GM12878 (cell line): ENCODE results near the gene C4BPB. TPM values are rescaled to one million over a fixed set of nuclear protein-coding genes. Genes with fewer than 3 reads are reported as not detected.

Experiments
- CEBPB ChIP-seq, 2 experiments: fragments of 150-350 bp in 1 of 2; IDR thresholded peaks; 2 replicates each; pipeline ENCODE4 v1.6.1; 2012 to 2014; ENCODE audit warnings: low read depth in 2 of 2, low read length in 2 of 2, borderline replicate concordance in 1 of 2, inconsistent platforms in 1 of 2
- DPF2 ChIP-seq: fragments of 450-650 bp; IDR thresholded peaks from 2 replicates; pipeline ENCODE4 v1.6.1; 2017; ENCODE audit warnings: mild to moderate bottlenecking
- EED ChIP-seq: sonication (generic); IDR thresholded peaks from 2 replicates; pipeline ENCODE4 v1.6.1; 2016; ENCODE audit warnings: antibody characterized with exemption, low read depth
- HDGF ChIP-seq: fragments of 450-650 bp; IDR thresholded peaks from 2 replicates; pipeline ENCODE4 v1.6.1; 2016; ENCODE audit warnings: antibody characterized with exemption
- LARP7 ChIP-seq: fragments of 450-650 bp; IDR thresholded peaks from 2 replicates; pipeline ENCODE4 v1.6.1; 2017; ENCODE audit warnings: mild to moderate bottlenecking
- MTA3 ChIP-seq: IDR thresholded peaks from 2 replicates; pipeline ENCODE4 v1.6.1; 2012; ENCODE audit warnings: low read length, inconsistent platforms, borderline replicate concordance
- NR2C2 ChIP-seq: IDR thresholded peaks from 2 replicates; pipeline ENCODE4 v1.6.1; 2011; ENCODE audit warnings: borderline replicate concordance, low read depth; ENCODE audit not compliant: control insufficient read depth, insufficient read length
- SPI1 ChIP-seq: IDR thresholded peaks from 2 replicates; pipeline ENCODE4 v1.6.1; 2011; ENCODE audit warnings: low read depth, mild to moderate bottlenecking, low read length, moderate library complexity, borderline replicate concordance; ENCODE audit not compliant: insufficient read depth
- SREBF2 ChIP-seq: IDR thresholded peaks from 2 replicates; pipeline ENCODE4 v1.6.1; 2012; ENCODE audit warnings: mild to moderate bottlenecking, low read length
- TARDBP ChIP-seq: IDR thresholded peaks from 2 replicates; pipeline ENCODE4 v1.6.1; 2016; ENCODE audit warnings: borderline replicate concordance
- TCF12 ChIP-seq: IDR thresholded peaks from 2 replicates; pipeline ENCODE4 v1.6.1; 2011; ENCODE audit warnings: low read depth, mild to moderate bottlenecking, low read length
- polyA plus RNA-seq, 11 experiments: library from polyadenylated mRNA; depleted of rRNA in 4 of 11; unstranded in 6 of 11; stranded (reverse) in 5 of 11; fragments of >200 nt; fragmentation: Nextera tagmentation in 4 of 11; fragmentation: Illumina TruSeq in 1 of 11; extraction: Ambion mirVana in 4 of 11; extraction: Trizol in 1 of 11; gene quantifications; 1 replicate in 1 of 11; 2 replicates in 10 of 11; pipeline versions ENCODE4 v1.2.1 to v1.2.3, GENCODE V29; 2011 to 2016; ENCODE audit warnings: inconsistent platforms in 2 of 11, missing spikeins in 2 of 11, low read depth in 1 of 11
- total RNA-seq, 4 experiments: library from RNA; depleted of rRNA in 3 of 4; stranded (reverse); fragments of >200 nt in 3 of 4; fragmentation: Illumina TruSeq in 1 of 4; extraction: Trizol in 1 of 4; gene quantifications; 2 replicates each; pipeline versions ENCODE4 v1.2.1 to v1.2.3, GENCODE V29; 2013 to 2021
- TF ChIP-seq, protein P1 (sequence below): fragments of 450-650 bp; IDR thresholded peaks from 2 replicates; pipeline ENCODE4 v1.6.1; 2017; ENCODE audit warnings: mild to moderate bottlenecking
- TF ChIP-seq, protein P2 (sequence below): fragments of 450-650 bp; IDR thresholded peaks from 2 replicates; pipeline ENCODE4 v1.6.1; 2016; ENCODE audit warnings: mild to moderate bottlenecking, moderate library complexity, borderline replicate concordance
- TF ChIP-seq, protein P3 (sequence below): fragments of 450-650 bp; IDR thresholded peaks from 2 replicates; pipeline ENCODE4 v1.6.1; 2017; ENCODE audit warnings: mild to moderate bottlenecking, moderate library complexity
- TF ChIP-seq, protein P4 (sequence below): IDR thresholded peaks from 2 replicates; pipeline ENCODE4 v1.6.1; 2011; ENCODE audit warnings: mild to moderate bottlenecking, low read depth, low read length, moderate library complexity; ENCODE audit not compliant: insufficient replicate concordance
- TF ChIP-seq, protein P5 (sequence below): fragments of 450-650 bp; IDR thresholded peaks from 2 replicates; pipeline ENCODE4 v1.6.1; 2014; ENCODE audit warnings: mild to moderate bottlenecking

The C4BPB gene
- total and polyA plus RNA-seq, 10 of the 15 experiments (the other 5 are each of a cell fraction or from before 2014, with no cell fraction given): 0.31 to 1.2 (median 0.53) TPM; not detected in 1

DNA sequence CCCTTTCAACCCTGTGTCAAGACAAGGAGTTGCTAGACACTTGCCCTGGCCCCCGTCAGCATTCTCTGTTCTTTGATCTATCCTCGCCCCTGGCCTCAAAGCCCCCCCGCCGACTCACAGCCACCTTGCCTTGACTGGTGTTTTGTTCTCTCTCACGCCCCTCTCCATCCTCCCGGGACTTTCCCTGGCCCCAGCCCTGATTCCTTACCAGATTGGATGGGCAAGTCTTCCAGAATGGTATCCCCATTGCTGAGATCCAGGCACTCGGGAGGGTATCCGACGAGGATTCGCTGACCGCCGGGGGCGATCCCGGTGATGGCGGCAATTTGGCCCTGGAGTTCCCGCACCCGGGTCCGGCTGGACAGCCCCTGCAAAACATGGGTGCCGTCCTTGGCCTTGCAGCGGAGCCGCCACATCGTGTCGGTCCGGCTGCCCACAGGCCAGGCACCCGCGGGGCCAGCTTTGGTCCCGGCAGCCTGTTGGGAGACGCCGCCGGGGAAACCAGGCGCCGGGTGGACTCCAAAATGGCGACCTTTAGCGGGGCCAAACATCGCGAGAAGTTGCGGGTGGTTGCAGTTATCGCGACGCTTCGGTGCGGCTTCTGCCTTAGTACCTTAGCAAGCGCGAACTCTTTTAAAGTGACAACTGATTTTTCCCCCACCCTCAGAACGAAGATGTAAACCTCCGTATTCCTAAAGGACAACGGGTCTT, 38.0 kb upstream of the C4BPB start (continued):
- TF ChIP-seq CEBPB (IDR thresholded peaks at IDR 0.05; ENCODE audit: borderline replicate concordance in 1 of 2, low read depth in 2 of 2, low read length in 2 of 2): no peak
- TF ChIP-seq SPI1: no peak
- TF ChIP-seq, protein P1, sequence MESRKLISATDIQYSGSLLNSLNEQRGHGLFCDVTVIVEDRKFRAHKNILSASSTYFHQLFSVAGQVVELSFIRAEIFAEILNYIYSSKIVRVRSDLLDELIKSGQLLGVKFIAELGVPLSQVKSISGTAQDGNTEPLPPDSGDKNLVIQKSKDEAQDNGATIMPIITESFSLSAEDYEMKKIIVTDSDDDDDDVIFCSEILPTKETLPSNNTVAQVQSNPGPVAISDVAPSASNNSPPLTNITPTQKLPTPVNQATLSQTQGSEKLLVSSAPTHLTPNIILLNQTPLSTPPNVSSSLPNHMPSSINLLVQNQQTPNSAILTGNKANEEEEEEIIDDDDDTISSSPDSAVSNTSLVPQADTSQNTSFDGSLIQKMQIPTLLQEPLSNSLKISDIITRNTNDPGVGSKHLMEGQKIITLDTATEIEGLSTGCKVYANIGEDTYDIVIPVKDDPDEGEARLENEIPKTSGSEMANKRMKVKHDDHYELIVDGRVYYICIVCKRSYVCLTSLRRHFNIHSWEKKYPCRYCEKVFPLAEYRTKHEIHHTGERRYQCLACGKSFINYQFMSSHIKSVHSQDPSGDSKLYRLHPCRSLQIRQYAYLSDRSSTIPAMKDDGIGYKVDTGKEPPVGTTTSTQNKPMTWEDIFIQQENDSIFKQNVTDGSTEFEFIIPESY: no peak
- TF ChIP-seq, protein P2, sequence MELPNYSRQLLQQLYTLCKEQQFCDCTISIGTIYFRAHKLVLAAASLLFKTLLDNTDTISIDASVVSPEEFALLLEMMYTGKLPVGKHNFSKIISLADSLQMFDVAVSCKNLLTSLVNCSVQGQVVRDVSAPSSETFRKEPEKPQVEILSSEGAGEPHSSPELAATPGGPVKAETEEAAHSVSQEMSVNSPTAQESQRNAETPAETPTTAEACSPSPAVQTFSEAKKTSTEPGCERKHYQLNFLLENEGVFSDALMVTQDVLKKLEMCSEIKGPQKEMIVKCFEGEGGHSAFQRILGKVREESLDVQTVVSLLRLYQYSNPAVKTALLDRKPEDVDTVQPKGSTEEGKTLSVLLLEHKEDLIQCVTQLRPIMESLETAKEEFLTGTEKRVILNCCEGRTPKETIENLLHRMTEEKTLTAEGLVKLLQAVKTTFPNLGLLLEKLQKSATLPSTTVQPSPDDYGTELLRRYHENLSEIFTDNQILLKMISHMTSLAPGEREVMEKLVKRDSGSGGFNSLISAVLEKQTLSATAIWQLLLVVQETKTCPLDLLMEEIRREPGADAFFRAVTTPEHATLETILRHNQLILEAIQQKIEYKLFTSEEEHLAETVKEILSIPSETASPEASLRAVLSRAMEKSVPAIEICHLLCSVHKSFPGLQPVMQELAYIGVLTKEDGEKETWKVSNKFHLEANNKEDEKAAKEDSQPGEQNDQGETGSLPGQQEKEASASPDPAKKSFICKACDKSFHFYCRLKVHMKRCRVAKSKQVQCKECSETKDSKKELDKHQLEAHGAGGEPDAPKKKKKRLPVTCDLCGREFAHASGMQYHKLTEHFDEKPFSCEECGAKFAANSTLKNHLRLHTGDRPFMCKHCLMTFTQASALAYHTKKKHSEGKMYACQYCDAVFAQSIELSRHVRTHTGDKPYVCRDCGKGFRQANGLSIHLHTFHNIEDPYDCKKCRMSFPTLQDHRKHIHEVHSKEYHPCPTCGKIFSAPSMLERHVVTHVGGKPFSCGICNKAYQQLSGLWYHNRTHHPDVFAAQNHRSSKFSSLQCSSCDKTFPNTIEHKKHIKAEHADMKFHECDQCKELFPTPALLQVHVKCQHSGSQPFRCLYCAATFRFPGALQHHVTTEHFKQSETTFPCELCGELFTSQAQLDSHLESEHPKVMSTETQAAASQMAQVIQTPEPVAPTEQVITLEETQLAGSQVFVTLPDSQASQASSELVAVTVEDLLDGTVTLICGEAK: no peak; the same call in 1 of the 2 replicates
- TF ChIP-seq, protein P3, sequence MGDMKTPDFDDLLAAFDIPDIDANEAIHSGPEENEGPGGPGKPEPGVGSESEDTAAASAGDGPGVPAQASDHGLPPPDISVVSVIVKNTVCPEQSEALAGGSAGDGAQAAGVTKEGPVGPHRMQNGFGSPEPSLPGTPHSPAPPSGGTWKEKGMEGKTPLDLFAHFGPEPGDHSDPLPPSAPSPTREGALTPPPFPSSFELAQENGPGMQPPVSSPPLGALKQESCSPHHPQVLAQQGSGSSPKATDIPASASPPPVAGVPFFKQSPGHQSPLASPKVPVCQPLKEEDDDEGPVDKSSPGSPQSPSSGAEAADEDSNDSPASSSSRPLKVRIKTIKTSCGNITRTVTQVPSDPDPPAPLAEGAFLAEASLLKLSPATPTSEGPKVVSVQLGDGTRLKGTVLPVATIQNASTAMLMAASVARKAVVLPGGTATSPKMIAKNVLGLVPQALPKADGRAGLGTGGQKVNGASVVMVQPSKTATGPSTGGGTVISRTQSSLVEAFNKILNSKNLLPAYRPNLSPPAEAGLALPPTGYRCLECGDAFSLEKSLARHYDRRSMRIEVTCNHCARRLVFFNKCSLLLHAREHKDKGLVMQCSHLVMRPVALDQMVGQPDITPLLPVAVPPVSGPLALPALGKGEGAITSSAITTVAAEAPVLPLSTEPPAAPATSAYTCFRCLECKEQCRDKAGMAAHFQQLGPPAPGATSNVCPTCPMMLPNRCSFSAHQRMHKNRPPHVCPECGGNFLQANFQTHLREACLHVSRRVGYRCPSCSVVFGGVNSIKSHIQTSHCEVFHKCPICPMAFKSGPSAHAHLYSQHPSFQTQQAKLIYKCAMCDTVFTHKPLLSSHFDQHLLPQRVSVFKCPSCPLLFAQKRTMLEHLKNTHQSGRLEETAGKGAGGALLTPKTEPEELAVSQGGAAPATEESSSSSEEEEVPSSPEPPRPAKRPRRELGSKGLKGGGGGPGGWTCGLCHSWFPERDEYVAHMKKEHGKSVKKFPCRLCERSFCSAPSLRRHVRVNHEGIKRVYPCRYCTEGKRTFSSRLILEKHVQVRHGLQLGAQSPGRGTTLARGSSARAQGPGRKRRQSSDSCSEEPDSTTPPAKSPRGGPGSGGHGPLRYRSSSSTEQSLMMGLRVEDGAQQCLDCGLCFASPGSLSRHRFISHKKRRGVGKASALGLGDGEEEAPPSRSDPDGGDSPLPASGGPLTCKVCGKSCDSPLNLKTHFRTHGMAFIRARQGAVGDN: no peak
- no peak for TF ChIP-seq EED
- TF ChIP-seq LARP7: no peak
- TF ChIP-seq MTA3: no peak
- TF ChIP-seq, protein P4, sequence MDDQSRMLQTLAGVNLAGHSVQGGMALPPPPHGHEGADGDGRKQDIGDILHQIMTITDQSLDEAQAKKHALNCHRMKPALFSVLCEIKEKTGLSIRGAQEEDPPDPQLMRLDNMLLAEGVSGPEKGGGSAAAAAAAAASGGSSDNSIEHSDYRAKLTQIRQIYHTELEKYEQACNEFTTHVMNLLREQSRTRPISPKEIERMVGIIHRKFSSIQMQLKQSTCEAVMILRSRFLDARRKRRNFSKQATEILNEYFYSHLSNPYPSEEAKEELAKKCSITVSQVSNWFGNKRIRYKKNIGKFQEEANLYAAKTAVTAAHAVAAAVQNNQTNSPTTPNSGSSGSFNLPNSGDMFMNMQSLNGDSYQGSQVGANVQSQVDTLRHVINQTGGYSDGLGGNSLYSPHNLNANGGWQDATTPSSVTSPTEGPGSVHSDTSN: no peak
- no peak for TF ChIP-seq TCF12
- TF ChIP-seq SREBF2: no peak
- TF ChIP-seq HDGF: no peak
- no peak for TF ChIP-seq TARDBP
- TF ChIP-seq, protein P5, sequence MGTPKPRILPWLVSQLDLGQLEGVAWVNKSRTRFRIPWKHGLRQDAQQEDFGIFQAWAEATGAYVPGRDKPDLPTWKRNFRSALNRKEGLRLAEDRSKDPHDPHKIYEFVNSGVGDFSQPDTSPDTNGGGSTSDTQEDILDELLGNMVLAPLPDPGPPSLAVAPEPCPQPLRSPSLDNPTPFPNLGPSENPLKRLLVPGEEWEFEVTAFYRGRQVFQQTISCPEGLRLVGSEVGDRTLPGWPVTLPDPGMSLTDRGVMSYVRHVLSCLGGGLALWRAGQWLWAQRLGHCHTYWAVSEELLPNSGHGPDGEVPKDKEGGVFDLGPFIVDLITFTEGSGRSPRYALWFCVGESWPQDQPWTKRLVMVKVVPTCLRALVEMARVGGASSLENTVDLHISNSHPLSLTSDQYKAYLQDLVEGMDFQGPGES: no peak
- TF ChIP-seq DPF2: no peak
- TF ChIP-seq NR2C2: no peak
